Natural killer cell (primary cell): ENCODE measurements around the gene SUSD3. TPM values are rescaled to one million over a fixed set of nuclear protein-coding genes. Genes with fewer than 3 reads are reported as not detected.
A peak's percentile ranks its signal among the peaks of the same experiment; 100 is the strongest.

Experiments
- ATAC-seq, 3 donors: fragments of 150-1000 bp in 2 of 3; fragments of 200-7000 bp in 1 of 3; cut with Tn5 transposase; 1 replicate in 1 of 3; 2 replicates in 2 of 3; pipeline ENCODE4 v1.10.0; 2021; ENCODE audit warnings: mild to moderate bottlenecking in 2 of 3, moderate library complexity in 2 of 3
- DNase-seq, 2 donors: peaks; one replicate each; pipeline versions ENCODE4 v3.0.0 to v3.0.0-alpha.2; 2013 to 2021; ENCODE audit warnings: mixed read lengths in 1 of 2
- H3K27ac ChIP-seq: one replicate; pipeline ENCODE4 v1.5.1; 2013; ENCODE audit warnings: mild to moderate bottlenecking, low read length
- H3K27me3 ChIP-seq: one replicate; pipeline ENCODE4 v1.6.1; 2013; ENCODE audit warnings: low read length; ENCODE audit not compliant: control insufficient read depth, insufficient read depth
- H3K36me3 ChIP-seq: one replicate; pipeline ENCODE4 v1.6.1; 2013; ENCODE audit warnings: low read length; ENCODE audit not compliant: control insufficient read depth, insufficient read depth
- H3K4me1 ChIP-seq: one replicate; pipeline ENCODE4 v1.6.1; 2013; ENCODE audit warnings: low read length; ENCODE audit not compliant: control insufficient read depth, insufficient read depth
- H3K4me3 ChIP-seq: one replicate; pipeline ENCODE4 v1.5.1; 2013; ENCODE audit warnings: low read length
- H3K9me3 ChIP-seq: one replicate; pipeline ENCODE4 v1.6.1; 2013; ENCODE audit warnings: low read length; ENCODE audit not compliant: control insufficient read depth, insufficient read depth
- H3K27ac Mint-ChIP-seq, 2 donors: one replicate each; pipeline ENCODE4 v1.8.0; 2022; ENCODE audit warnings: mild to moderate bottlenecking in 2 of 2, mixed read lengths in 2 of 2, moderate library complexity in 1 of 2
- H3K27me3 Mint-ChIP-seq, 2 donors: one replicate each; pipeline ENCODE4 v1.8.0; 2022; ENCODE audit warnings: low read depth in 2 of 2, mixed read lengths in 2 of 2
- H3K36me3 Mint-ChIP-seq: one replicate; pipeline ENCODE4 v1.8.0; 2022; ENCODE audit warnings: mixed read lengths
- H3K4me1 Mint-ChIP-seq, 2 donors: one replicate each; pipeline ENCODE4 v1.8.0; 2022; ENCODE audit warnings: mixed read lengths in 2 of 2
- H3K4me3 Mint-ChIP-seq: one replicate; pipeline ENCODE4 v1.8.0; 2022; ENCODE audit warnings: mild to moderate bottlenecking, moderate library complexity, mixed read lengths
- H3K9me3 Mint-ChIP-seq, 2 donors: one replicate each; pipeline ENCODE4 v1.8.0; 2022; ENCODE audit warnings: mixed read lengths in 2 of 2
- CTCF ChIP-seq: fragments of 200-600 bp; IDR thresholded peaks from one replicate; pipeline ENCODE4 v1.8.0; 2022; ENCODE audit warnings: antibody characterized with exemption
- WGBS: methylation state at CpG from one replicate; pipeline ENCODE4 v1.1.7; 2013; ENCODE audit warnings: missing lambda C conversion rate; ENCODE audit not compliant: insufficient coverage; 5-methylcytosine and 5-hydroxymethylcytosine counted together
- intact Hi-C: fragments of 100-400 bp; cut with micrococcal nuclease; formaldehyde crosslinking; loops from one replicate; pipeline ENCODE4 v1.14.2; 2022
- total RNA-seq, 4 donors: library from RNA; stranded (reverse); fragments of 120-200 nt in 1 of 4; gene quantifications; one replicate each; pipeline versions ENCODE4 v1.2.3 to v1.2.4, GENCODE V29; 2013 to 2022

Gene SUSD3
- 1 to 10 TPM; 1.2 to 2.1 (median 1.8) TPM for total RNA-seq
- total RNA-seq (2013): 17.9 TPM

DNA sequence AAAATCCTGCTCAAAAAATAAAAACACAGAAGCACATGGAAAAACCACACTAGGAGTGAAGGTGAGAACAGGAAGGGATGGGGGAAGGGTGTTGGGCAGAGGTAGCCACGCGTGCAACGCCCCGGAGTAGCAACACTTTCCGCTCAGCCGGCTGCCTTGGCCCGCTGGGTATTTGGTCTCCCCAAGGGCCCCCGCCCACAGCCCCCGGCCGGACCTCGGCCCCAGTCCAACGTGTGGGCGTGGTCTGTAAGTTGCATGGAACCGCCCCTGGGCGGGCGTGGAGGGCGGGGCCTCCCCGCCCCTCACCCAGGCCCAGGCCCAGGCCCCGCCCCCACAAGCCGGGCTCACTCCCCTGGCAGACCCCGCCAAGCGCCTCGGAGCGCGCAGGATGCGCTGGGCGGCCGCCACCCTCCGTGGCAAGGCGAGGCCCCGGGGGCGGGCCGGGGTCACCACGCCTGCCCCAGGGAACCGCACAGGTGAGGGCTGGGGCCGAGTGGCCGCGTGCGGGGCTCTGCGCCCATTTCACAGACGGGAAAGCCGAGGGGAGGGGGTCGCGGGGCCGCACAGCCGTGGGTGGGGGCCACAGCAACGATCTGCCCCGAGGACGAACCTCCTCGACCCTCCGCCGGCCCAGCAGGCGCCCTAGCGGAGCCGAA lies at the start of gene SUSD3:
Gene SUSD3 (plus strand): TSS at position 347 of the 656 bp plus-strand sequence. CDS start 42 bp downstream, at position 389.
- H3K4me3 ChIP-seq: peak within 1 kb of the TSS; percentile 47
- DNase-seq (peak in 1 of 2 donors; percentile 81), ATAC-seq (peak; percentile 57 to 68 (median 67))
- H3K9me3 ChIP-seq: no peaks in the 10 kb centered on the region
- H3K4me1 ChIP-seq: peaks cover 61% of the 10 kb centered on the region
- peak within 1 kb of the TSS; percentile 58 for H3K27ac ChIP-seq
- WGBS: 1% methylated on average over 55 of the region's 55 CpGs
- H3K27ac Mint-ChIP-seq: peak within 1 kb of the TSS; percentile 29 to 71
- TF ChIP-seq CTCF: no peak
- H3K4me1 Mint-ChIP-seq: peaks cover 26 to 53% of the 10 kb centered on the region in 2 donors
- intact Hi-C loops: no loop called here
- H3K9me3 Mint-ChIP-seq: no peaks in the 10 kb centered on the region
- H3K36me3 ChIP-seq: no peaks in the 10 kb centered on the region
- H3K36me3 Mint-ChIP-seq: no peaks in the 10 kb centered on the region
- H3K27me3 Mint-ChIP-seq: peaks cover 24 to 30% of the 10 kb centered on the region in 2 donors
- peak within 1 kb of the TSS; percentile 86 for H3K4me3 Mint-ChIP-seq
- H3K27me3 ChIP-seq: peaks cover 12% of the 10 kb centered on the region

DNA sequence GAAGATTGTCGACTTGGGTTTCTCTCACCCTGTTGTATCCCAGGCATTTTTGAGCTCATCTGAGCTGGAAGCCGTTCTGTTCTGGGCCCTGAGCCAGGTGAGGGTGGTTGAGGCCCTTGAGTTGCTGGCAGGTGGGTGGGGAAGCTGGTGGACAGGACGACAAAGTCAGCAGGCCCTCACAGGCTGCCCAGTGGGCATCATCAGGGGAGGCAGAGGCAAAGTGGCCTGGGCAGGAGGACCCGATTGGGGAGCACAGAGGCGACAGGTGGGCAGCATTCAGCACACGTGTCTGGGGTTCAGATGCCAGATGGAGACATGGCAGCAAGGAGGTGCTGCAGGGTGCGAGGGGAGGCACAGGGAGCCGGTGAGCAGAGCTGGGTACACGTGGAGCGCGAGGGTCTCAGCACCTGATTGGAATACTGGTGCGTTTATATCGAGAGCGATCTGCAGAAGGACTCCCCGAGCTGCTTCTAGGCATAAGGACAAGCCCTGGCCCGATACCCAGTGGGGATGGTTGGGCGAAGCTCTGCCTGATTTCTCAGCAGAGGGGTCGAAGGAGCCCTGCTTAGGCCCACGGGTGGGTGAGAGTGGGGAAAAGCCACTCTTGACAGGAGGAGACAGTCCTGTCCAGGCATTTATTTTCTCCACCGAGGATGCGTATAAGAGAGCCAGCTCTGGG lies 49.0 kb upstream of the SUSD3 start:
- H3K4me3 ChIP-seq: no peak overlapping the region
- peaks cover 6 to 23% of the 10 kb centered on the region in 2 donors for H3K4me1 Mint-ChIP-seq
- ATAC-seq: no peak
- no peak for DNase-seq
- H3K4me1 ChIP-seq: no peaks in the 10 kb centered on the region
- peaks cover 7% of the 10 kb centered on the region for H3K36me3 Mint-ChIP-seq
- H3K27ac ChIP-seq: no peak overlapping the region
- no peak overlapping the region for H3K4me3 Mint-ChIP-seq
- peaks cover 75% of the 10 kb centered on the region for H3K36me3 ChIP-seq
- no peaks in the 10 kb centered on the region for H3K9me3 ChIP-seq
- no peaks in the 10 kb centered on the region for H3K27me3 Mint-ChIP-seq
- 95% methylated on average over 21 of the region's 21 CpGs for WGBS
- no peak for TF ChIP-seq CTCF
- H3K9me3 Mint-ChIP-seq: no peaks in the 10 kb centered on the region
- H3K27ac Mint-ChIP-seq: peak overlapping the region; percentile 38 to 76
- intact Hi-C loops: no loop called here
- H3K27me3 ChIP-seq: no peaks in the 10 kb centered on the region

DNA sequence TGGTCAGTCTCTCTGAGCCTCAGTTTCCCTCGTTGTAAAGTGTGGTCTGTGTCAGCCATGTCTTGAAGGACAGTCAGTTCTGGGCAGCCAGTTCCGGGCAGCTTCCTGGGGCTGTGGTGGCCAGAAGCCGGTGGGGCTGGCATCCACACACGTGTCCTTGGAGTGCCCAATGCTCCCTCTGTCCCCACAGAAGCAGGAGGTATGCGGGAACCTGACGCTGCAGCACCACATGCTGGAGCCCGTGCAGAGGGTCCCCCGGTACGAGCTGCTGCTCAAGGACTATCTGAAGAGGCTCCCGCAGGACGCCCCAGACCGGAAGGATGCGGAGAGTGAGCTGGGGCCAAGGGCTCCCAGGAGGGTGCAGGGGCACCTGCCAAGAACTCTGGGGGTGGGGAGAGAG lies 48.4 kb upstream of the SUSD3 start:
- H3K36me3 Mint-ChIP-seq: peaks cover 7% of the 10 kb centered on the region
- H3K4me3 ChIP-seq: no peak overlapping the region

More for the DNA sequence above, 48.4 kb upstream of the SUSD3 start:
- no peaks in the 10 kb centered on the region for H3K9me3 ChIP-seq
- no peak for TF ChIP-seq CTCF
- H3K27me3 Mint-ChIP-seq: no peaks in the 10 kb centered on the region
- H3K4me1 ChIP-seq: no peaks in the 10 kb centered on the region
- no peak for ATAC-seq
- H3K4me3 Mint-ChIP-seq: no peak overlapping the region
- peaks cover 4 to 21% of the 10 kb centered on the region in 2 donors for H3K4me1 Mint-ChIP-seq
- H3K27ac Mint-ChIP-seq: no peak overlapping the region
- H3K9me3 Mint-ChIP-seq: no peaks in the 10 kb centered on the region
- WGBS: 98% methylated on average over 13 of the region's 13 CpGs
- no peak overlapping the region for H3K27ac ChIP-seq
- peaks cover 73% of the 10 kb centered on the region for H3K36me3 ChIP-seq
- intact Hi-C loops: no loop called here
- no peak for DNase-seq
- H3K27me3 ChIP-seq: no peaks in the 10 kb centered on the region
